Stimulated activated CD8-positive, alpha-beta memory T cell treated with anti-CD3 and anti-CD28 coated beads, Interleukin-7, amount 100 ng/mL, for 24 hours (primary cell): Measurements from ENCODE around the gene ALK.

Experiments
- DNase-seq: peaks from one replicate; pipeline ENCODE4 v3.0.0-alpha.2; 2020; ENCODE audit warnings: low read depth

The ALK gene

DNA sequence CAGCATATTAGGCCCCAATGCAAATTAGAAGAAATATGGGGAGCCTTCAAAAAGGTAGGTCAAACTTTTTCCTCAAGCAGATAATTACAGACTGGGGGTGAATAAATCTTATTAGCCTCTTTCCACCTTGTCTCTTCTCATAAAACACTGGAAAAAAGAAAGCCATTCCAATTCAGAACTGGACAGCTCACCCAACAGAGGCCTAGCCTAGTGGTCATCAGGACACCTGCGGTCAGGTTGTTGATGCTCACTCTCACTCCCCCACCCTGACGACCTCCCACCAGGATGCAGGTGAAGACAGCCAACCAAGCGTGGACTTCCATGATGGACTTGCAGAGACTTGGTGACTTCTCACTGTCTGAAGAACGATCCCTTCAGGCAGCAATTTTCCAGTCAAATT, 207.1 kb downstream of the ALK start:
- DNase-seq: no peak

DNA sequence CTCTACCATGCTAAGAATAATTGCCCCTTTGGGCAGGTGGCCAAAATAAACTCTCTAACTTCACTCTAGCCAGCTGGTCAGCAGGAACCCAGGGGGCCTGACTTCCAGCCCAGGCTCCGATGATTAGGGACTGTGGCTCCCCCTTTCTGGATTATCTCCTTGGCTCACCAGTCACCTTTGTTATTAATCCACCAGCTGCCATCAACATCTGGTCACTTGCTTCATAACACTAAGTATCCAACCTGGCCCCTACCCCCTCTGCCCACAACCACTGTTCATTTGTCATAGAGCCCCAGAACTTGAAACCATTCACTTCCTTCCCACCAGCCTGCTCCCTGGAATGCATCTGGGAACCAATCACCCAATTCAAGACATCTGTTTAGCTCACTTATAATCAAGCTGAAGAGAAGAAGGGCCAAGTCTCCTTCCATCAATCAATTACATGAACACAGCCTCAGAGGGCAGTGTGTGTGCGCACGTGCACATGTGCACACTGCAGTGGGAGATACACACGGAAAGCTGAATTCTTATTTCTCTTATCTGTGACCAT, 215.1 kb downstream of the ALK start:
- no peak for DNase-seq

DNA sequence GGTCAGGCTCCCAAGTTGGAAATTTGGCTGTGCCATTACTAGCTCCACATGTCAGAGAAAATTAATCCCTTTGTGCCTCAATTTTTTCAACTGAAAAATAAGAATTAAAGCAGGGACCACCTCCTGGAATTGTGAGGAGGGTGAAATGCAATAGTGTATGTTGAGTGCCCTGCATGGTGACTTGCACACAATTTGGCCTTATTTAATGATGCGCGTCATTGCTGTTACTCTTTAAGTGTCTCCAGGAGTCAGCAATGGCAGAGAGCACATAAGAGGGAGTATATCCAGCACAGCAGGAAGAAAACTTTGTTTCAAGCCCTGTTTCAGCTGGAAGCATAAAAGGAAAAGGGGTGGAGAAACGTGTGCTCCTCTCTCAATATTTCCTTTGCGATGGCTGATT, 215.8 kb downstream of the ALK start:
- no peak for DNase-seq

DNA sequence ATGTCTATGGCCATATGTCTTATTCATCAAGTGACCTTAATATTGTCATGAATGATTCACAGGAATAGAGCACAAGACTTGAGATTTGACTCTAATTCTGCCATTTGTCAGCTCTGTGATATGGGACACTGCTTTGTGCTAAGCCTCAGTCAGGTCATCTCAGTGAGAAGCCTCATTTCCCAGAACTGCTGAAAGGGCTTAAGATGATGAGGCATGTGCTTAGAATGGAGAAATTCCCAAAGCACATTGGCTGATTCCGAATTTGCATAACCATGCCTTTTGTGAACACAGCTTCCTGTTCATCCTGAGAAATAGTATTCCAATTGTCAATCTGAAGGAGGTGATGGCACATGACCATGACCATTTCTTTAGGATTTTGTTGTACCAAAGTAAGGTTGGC, 218.1 kb downstream of the ALK start:
- no peak for DNase-seq

DNA sequence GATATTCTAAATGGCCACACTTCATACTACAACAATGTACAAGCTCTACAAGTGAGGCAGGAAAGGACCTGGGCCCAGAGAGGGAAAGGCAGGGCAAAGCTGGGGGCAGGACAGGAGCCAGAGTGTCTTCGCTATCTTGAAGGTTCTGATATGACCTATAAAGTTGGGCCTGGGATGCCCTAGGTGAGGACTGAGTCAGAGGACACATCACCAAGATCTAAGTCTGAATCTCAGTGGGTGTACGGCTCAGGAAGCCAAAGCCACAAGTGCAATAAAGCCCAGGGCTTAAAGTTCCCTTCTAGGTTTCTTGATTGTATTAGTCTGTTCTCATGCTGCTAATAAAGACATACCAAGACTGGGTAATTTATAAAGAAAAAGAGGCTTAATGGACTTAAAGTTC, 219.1 kb downstream of the ALK start:
- DNase-seq: no peak

DNA sequence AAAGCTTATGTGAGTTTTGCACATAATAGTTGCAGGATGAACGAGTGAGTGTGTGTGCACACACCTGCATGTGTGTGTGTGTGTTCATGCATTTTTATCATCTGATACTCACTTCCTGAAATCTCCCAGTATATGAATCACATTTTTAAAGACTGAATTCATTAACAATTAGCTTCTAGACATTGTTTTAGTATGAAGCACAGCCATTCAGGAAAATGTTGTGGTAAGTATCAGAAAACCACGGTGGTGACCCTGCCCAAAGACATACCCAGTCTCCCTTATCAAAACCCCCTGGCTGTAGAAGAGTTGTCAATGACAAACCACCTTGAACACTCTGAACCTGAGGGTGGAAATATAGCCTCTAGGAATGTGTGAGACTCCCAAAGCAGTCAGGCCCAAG, 220.8 kb downstream of the ALK start:
- no peak for DNase-seq

DNA sequence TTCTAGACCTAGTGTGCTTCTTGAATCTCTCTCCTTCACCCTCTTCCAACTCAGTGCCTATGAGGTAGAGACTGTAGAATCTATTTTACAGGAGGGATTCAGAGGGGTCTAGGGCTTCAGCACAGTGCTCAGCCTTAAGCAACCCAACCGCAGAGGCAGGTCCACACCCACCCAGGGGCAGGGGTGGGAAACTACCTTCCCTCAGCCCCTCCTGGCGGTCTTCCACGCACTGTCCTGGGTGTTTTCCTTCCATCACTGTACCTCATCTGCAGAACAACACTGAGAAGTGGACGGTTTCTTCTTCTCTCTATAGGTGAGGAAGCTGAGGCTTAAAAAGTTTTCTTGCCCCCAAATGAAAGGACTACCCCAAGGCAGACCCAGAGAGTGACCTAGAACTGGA, 222.3 kb downstream of the ALK start:
- no peak for DNase-seq

DNA sequence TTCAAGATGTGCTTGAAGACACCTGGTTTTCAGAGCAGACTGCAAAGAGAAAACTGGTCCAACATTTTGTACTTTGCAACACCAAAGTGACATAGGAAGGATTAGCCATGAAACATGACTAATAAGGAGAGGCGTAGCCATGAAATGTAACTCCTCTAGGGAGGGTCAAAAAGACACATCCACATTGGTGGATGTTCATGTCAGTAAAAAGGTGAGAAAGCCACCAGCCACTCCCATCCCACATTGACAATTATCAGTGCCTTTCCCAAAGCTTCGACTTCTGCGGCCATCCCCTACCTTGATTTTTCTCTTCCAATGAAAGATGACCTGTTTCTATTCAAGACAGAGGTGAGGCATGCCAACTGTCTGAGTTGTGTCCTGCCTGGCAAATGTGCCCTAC, 223.2 kb downstream of the ALK start:
- no peak for DNase-seq

DNA sequence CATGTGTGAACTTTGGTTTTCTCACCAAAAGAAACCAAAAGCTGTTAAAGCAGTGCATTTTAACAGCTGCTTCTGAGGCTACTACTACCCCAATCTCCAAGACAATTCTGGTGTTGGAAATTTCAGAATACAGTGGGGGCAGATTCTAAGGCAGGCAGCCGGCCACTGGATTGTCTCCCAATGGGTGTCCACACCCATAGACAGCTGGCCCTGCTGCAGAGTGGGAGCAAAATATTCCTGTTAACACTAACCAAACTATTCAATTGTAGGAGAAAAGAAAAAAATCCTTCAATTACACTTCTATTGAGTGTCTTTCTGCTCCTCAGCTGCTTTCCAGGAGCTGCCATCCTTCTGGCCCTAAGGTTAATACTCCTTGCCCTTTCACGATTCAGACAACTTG, 223.7 kb downstream of the ALK start:
- no peak for DNase-seq

DNA sequence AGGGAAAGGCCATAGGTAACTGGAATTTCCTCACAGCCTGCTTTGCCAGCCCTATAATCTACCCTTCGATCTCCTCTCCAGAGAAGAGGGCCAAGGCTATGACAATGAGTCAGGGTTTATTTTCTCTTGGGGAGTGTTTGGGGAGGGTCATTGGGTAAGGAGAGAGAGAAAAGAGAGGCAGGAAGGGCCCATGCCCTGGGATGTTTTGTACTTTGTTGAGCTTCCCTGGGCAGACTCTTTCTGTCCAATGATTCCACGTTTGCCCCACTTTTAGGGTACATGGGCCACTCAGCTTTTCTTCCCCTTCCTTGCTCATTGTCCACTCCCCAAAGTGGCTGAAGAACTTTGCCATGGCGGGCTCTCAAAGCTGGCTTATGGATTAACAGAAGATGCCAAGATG, 224.2 kb downstream of the ALK start:
- no peak for DNase-seq

DNA sequence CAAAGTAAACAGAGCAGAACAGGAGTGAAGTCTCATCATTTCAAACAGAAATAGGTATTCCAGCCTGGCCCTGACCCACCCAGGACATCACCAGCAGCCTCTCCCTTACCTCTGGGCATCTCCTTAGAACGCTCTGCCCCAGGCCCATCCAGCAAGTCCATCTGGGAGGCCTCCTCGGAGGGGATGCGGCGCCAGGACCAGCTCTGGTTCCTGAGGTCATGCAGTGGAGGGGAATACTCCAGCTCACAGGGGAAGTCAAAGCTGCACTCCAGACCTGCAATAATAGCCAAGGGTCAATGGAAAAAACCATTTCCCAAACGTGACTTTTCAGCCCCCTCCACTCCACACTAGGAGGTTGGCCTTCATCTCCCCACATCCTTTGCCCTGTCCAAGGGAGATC, 226.6 kb downstream of the ALK start:
- DNase-seq: no peak

DNA sequence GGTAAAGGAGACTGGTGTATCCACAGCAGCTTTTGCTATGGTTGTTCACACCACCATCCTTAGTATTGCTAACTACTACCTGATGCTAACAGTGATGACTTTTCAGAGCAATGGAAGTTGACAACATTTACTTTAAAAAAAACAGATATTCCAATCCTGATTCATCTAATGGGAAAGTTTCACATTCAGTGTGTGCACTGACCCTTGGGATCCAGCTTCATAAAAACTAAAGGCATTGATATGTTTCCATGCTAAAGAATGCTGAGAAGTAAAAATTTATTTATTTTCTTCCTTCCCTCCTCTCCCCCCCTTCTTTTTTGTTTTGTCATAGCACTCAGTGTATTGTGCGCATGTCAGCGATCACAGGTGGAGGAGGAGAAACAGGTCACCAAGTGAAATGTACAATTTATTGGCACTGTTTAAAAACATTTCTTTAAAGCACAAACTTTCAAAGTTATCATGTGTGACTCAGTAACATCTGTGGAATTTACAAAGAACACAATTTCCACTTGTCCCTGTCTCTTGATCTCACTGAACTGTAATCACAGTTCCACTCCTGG, 229.9 kb downstream of the ALK start:
- DNase-seq: no peak

DNA sequence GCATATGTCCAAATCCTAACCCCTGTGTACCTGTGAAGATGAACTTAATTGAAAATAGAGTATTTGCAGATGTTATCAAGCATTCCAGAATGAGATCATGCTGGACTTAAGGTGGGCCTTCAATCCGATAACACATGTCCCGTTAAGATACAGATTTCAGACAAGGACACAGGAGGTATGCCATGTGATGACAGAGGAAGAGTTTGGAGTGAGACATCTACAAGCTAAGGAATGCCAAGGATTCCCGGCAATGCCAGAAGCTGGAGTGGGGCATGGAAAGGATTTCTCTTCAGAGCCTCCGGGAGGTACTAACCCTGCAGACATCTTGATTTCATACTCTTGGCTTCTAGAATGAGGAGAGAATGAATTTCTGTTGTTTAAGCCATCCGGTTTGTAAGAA, 231.7 kb downstream of the ALK start:
- DNase-seq: no peak

DNA sequence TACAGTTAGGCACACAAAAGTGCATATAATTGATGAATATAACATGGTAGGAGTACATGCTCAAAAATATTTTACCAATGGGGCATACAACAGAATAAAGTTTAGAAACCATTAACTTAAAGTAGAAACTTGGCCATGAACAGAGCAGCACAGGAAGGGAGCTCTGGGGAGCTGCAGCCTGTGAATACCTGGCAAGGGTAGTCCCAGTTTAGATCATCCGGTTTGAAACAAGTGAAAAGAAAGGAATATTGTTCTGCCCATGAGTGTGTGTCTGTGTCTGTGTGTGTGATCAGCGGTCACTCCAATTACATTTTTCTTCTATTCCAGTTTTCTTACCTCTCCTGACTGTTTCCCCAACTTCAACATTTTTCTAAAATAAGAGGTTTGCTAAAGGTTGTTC, 233.0 kb downstream of the ALK start:
- no peak for DNase-seq

DNA sequence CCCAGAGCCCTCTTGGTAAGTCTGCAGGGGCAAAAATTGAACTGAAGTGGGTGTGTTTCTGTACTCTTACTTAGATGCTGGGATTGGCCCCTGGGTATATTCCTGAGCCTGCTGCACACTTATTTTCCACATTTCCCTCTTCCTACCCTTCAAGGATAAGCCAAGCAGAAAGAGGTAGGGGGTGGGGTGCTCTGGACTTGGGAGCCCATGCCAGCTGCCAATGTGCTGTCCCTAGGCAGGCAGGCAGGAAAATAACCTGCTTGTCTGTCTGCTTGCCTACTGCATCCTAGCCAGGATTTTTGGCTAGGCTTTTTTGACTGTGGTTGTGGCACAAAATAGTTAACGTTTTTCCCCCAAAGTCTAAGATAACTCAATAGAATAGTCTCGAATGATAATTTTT, 234.3 kb downstream of the ALK start:
- DNase-seq: no peak

DNA sequence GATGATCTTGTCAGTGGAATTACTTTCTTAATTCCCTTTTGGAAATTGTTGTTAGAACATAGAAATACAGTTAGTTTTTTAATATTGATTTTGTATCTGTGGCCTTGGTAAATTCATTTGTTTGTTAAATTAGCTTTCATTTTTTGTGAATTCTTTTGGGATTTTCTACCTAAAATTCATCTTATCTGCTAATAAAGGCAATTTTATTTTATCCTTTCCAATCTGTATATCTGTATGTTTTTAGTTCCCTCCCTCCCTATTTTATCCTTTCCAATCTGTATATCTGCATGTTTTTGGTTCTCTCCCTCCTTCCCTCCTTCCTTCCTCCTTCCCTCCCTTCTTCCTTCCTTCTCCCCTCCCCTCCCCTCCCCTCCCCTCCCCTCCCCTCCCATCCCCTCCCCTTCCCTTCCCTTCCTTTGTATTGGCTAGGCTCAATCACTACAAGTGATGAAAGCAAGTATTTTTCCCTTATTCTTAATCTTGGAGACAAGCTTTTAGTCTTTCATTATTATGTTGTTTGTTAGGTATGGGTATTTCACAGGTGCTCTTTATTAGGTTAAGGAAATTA, 244.4 kb downstream of the ALK start:
- DNase-seq: no peak

DNA sequence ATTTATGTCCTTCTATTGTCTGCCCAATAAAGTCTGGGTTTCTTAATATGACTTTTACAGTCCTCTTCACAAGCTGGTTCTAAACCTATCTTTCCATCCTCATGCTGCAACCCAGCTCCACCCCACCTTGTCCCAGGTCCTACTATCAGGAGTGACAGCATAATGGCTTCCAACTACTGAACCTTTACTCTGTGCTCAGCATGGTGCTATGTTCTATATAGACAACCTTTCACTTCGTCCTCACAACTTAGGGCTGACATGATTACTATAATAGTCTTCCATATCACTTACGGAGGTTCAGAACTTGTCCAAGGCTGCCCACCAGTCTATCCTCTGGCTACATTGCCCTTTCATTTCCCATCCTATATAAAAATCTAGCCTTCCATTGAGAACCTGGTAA, 256.8 kb downstream of the ALK start:
- DNase-seq: no peak

DNA sequence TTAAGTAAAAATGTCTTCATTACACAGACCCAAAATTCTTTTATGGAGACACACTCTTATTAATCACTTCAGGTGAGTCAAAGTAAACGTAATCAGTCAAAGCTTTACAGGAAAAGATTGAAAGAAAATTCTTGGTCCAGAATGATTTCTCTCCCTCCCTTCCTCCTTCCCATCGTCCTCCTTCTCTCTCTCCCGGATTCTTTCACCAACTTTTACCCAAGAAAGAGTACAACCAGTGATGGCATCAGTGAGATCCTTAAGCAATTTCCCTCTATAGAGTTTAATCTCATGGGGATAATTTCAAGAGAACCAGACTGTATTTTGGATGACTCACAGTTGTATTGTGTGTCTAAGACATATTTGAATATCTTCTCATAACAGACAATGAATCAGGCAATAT, 258.1 kb downstream of the ALK start:
- DNase-seq: no peak

DNA sequence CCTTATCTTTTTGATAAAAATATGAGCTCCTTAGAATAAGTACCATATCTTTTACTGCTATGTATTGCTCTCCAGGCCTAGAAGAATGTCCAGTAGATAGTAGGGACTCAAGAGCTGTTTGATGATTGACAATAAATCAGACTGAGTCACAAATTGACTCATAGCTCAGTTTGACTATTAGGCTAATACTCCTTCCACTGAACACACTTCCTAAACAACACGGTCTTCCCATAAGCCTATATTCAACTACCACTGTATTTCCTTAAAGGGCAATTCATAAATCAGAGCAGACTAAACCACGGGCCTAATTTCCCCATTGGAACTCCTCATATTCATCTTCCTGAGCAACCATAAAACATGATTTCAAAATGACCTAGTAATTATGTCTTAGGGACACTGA, 258.5 kb downstream of the ALK start:
- no peak for DNase-seq

DNA sequence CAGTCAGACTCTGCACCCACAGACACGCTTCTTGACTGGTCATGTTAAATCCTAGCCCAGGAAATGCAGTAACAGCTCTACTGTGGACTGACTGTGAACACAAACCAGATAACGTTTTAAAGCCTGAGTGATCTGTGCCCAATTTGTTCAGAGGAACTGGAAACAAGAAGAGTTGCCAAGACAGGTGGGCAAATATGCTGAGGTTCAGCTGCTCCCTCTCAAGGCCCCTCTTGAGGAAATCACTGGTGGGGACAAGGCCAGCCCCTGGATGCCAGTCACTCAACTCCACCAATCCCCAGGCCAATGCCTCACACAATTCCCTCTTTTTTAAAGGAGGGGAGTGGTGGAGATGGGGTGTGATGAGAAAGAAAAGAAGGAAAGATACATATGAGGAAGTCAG, 261.2 kb downstream of the ALK start:
- no peak for DNase-seq

DNA sequence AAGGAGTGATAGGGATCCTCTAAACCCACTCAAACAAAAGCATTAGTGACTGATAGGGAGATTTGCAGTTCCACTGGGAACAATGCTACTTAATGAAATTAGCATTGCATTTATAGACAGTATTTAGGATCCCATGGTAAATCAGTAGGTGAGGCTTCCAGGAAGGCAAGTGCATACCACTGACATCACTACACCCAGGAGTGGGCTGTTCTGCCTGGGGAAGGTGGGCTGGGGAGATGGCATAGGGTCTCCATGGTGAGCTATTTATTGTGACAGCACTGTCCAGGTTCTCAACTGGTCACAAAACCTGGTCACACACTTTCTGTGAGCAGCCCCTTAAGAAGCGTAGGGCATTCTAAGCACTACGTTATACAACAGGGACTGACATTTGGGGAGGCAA, 262.2 kb downstream of the ALK start:
- DNase-seq: no peak

DNA sequence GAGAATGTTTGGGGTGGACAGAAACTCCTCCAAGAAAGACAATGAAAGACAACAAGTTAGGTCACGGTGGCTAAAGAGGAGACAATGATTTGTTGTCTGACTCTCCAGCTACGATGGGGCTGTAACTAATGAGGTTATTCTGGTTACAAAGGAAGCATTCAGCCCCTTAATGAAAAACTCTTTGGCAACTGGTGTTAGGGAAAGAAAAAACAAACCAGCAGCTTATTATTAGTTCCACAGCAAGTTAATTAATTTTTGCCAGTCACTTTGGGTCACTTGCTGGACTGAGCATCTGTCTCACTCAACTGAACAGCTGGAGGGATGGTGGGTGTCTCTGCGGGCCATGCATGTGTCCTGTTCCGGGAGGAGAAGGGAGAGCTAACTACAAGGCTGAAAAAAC, 263.7 kb downstream of the ALK start:
- no peak for DNase-seq

DNA sequence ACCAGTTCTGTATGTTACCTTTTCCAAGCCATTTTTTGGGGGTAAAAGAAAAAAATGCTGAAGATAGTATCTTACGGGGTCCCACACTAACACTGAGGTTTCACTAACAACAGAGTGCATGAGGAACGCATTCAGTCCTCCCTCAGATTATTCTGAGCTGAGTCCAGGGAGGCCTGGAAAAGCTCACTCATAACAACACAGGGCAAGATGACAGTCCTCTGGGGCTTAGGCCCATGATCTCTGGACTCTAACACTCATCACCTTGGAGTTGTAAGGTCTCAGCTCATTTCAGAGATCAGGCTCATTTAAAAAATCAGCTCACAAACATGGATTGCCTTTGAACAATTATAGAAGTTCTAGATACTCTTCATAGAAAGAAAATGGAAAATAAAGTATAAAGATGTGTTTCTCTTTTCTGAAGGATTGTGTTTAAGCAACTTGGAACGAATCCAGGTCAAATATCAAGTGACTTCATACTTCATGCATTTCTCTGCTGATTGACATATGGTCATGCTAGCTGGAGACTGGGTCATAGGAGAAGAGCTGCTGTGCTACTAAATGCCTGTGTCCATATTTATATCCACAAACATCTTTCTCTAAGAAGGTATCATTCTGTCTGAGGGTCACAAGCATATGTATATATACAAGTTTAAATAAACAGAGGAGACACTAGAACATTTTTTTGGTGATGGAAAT, 265.8 kb downstream of the ALK start:
- DNase-seq: no peak

DNA sequence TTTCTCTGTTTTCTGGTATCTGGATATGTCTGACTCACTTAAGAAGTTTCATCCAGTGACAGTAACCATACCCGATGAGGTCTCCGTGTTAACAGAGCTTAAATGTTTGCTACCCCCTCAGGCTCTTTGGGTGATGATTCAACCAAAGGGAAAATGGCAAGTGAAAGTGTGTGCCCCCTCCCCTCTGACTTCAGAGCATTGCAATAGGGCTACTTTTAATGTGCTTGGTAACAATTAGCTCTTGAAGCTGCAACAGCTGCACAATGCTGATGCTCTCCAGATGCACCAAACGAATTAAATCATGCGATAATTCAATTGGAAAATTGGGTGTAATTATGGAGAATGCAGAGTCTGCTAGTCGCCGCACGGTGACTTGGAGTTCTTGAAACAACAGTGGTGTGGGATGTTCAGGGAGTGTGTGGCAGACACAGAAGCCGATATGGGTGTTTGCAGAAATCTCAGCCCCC, 270.7 kb downstream of the ALK start:
- DNase-seq: no peak
